ENCODE measurements around the gene VWDE. TPM values are rescaled to one million over a fixed set of nuclear protein-coding genes. Genes with fewer than 3 reads are reported as not detected.

The VWDE gene
- total and polyA plus RNA-seq, 10 of the 15 experiments (the other 5 are each of a cell fraction or from before 2014, with no cell fraction given) = 0.74 to 2.1 (median 1.3) TPM

DNA sequence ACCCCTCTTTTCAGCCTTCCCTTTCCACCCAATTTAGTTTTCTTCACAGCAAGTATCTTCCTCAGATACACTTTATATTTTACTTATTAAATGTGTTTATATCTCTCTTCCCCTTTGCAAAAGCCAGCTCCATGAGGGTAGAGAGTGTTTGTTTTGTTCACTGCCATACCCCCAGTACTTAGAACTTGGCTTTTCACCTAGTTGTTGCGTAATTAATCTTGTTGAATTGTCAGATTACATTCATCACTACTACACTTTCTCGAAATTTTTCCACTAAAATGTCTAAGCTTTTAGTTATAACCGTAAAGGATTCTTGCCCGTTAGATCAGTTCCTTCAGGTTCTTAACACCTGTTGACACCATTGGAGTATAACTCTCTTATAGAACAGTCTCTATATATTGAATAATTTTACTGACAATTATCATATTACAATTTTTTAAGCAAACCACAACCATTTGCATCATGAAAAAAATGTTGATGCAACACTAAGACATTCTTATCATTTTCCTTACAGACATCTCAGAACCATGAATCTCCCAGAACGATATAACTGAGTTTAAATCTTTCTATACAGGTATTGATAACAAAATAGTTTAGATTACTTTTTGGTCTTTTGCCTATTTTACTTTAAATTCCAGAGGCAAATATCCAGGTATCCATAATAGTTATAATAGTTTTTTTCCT is 29.9 kb downstream of the VWDE start:
- SMC1A ChIA-PET (ENCODE audit: uncharacterized antibody, unreplicated experiment) = interaction anchor here (1.1 kb wide), 1 partner anchor 256 kb away, joined by 3 read pairs; no protein-coding TSS in a partner anchor
- Histone ChIP-seq H3K4me3 (no peak overlapping the region), H4K20me1 (ENCODE audit: control insufficient read depth, insufficient read depth) (no peaks in the 10 kb centered on the region), H3K4me1 (ENCODE audit: control insufficient read depth, insufficient read depth, low read length) (no peaks in the 10 kb centered on the region), H3K27ac (ENCODE audit: control insufficient read depth, insufficient read depth) (no peak overlapping the region), H3K27me3 (replicated peaks in 1 of 2; ENCODE audit: control insufficient read depth in 2 of 2, insufficient read depth in 2 of 2, low read length in 1 of 2) (no peaks in the 10 kb centered on the region), H3K9me3 (replicated peaks; ENCODE audit: control insufficient read depth, insufficient read depth, low read length) (no peaks in the 10 kb centered on the region), H2AFZ (ENCODE audit: control insufficient read depth, low read depth, low read length) (no peak overlapping the region), H3K79me2 (ENCODE audit: control insufficient read depth, insufficient read depth, low read length) (no peaks in the 10 kb centered on the region), H3K36me3 (ENCODE audit: control insufficient read depth in 2 of 2, insufficient read depth in 2 of 2, low read length in 1 of 2) (no peaks in the 10 kb centered on the region), H3K9ac (ENCODE audit: control insufficient read depth, insufficient read depth, low read length) (no peak overlapping the region), H3K4me2 (ENCODE audit: control insufficient read depth, insufficient read depth) (no peak overlapping the region)
- POLR2A ChIA-PET = no interaction called here
- FAIRE-seq = no peak
- intact Hi-C loops (cut with micrococcal nuclease; ENCODE audit: unreplicated experiment) (no loop called here), in situ Hi-C loops (cut with MboI) (no loop called here)
- ATAC-seq = no peak
- CTCF ChIA-PET = no interaction called here
- BruUV-seq (replicated peaks) = no TSS peak
- DNase-seq (ENCODE audit: low read depth, low spot score) = no peak
- WGBS (ENCODE audit: insufficient coverage, insufficient replicate concordance, low lambda C conversion rate, missing lambda C conversion rate) = 26% methylated on average over 5 of the region's 5 CpGs
- RAD21 ChIA-PET (ENCODE audit: unreplicated experiment) = no interaction called here
- TF ChIP-seq BHLHE40 (IDR thresholded peaks at IDR 0.05; ENCODE audit: borderline replicate concordance in 1 of 2, low read depth in 2 of 2, low read length in 1 of 2) (no peak), SREBF1 (IDR thresholded peaks at IDR 0.05; ENCODE audit: low read length) (no peak), DPF2 (IDR thresholded peaks at IDR 0.05) (no peak), SMAD5 (IDR thresholded peaks at IDR 0.05; ENCODE audit: low read depth) (no peak), ATF7 (IDR thresholded peaks at IDR 0.05; ENCODE audit: low read depth) (no peak), NBN (IDR thresholded peaks at IDR 0.05) (no peak), BMI1 (IDR thresholded peaks at IDR 0.05; ENCODE audit: borderline replicate concordance) (no peak), SPI1 (IDR thresholded peaks at IDR 0.05; ENCODE audit: borderline replicate concordance, insufficient read depth, low read depth, low read length) (no peak), POLR2A (IDR thresholded peaks at IDR 0.05; ENCODE audit: low read depth, low read length) (no peak), CBX5 (IDR thresholded peaks at IDR 0.05; ENCODE audit: low read depth) (no peak), EP300 (IDR thresholded peaks at IDR 0.05; ENCODE audit: borderline replicate concordance in 1 of 2, control insufficient read depth in 1 of 2, low read depth in 2 of 2, low read length in 2 of 2) (no peak), HDAC6 (IDR thresholded peaks at IDR 0.05; ENCODE audit: unreplicated experiment) (no peak), RELA (IDR thresholded peaks at IDR 0.05; ENCODE audit: borderline replicate concordance, partially characterized antibody) (no peak)
- TF ChIP-seq, protein P1, sequence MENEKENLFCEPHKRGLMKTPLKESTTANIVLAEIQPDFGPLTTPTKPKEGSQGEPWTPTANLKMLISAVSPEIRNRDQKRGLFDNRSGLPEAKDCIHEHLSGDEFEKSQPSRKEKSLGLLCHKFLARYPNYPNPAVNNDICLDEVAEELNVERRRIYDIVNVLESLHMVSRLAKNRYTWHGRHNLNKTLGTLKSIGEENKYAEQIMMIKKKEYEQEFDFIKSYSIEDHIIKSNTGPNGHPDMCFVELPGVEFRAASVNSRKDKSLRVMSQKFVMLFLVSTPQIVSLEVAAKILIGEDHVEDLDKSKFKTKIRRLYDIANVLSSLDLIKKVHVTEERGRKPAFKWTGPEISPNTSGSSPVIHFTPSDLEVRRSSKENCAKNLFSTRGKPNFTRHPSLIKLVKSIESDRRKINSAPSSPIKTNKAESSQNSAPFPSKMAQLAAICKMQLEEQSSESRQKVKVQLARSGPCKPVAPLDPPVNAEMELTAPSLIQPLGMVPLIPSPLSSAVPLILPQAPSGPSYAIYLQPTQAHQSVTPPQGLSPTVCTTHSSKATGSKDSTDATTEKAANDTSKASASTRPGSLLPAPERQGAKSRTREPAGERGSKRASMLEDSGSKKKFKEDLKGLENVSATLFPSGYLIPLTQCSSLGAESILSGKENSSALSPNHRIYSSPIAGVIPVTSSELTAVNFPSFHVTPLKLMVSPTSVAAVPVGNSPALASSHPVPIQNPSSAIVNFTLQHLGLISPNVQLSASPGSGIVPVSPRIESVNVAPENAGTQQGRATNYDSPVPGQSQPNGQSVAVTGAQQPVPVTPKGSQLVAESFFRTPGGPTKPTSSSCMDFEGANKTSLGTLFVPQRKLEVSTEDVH (IDR thresholded peaks at IDR 0.05; ENCODE audit: low read depth, partially characterized antibody) = no peak
- TF ChIP-seq, protein P2, sequence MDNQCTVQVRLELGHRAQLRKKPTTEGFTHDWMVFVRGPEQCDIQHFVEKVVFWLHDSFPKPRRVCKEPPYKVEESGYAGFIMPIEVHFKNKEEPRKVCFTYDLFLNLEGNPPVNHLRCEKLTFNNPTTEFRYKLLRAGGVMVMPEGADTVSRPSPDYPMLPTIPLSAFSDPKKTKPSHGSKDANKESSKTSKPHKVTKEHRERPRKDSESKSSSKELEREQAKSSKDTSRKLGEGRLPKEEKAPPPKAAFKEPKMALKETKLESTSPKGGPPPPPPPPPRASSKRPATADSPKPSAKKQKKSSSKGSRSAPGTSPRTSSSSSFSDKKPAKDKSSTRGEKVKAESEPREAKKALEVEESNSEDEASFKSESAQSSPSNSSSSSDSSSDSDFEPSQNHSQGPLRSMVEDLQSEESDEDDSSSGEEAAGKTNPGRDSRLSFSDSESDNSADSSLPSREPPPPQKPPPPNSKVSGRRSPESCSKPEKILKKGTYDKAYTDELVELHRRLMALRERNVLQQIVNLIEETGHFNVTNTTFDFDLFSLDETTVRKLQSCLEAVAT (IDR thresholded peaks at IDR 0.05) = no peak
- TF ChIP-seq, protein P3, sequence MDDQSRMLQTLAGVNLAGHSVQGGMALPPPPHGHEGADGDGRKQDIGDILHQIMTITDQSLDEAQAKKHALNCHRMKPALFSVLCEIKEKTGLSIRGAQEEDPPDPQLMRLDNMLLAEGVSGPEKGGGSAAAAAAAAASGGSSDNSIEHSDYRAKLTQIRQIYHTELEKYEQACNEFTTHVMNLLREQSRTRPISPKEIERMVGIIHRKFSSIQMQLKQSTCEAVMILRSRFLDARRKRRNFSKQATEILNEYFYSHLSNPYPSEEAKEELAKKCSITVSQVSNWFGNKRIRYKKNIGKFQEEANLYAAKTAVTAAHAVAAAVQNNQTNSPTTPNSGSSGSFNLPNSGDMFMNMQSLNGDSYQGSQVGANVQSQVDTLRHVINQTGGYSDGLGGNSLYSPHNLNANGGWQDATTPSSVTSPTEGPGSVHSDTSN (IDR thresholded peaks at IDR 0.05; ENCODE audit: insufficient replicate concordance, low read depth, low read length) = no peak

Measured in GM12878 (cell line).